PC-3 (cell line): Measurements from ENCODE around the gene VTN.

Experiments
- EZH2phosphoT487 ChIP-seq: fragments of 300-600 bp; sonication (generic); IDR thresholded peaks from 2 replicates; pipeline ENCODE4 v1.6.1; 2018; ENCODE audit warnings: mild to moderate bottlenecking, antibody characterized with exemption, low read length, borderline replicate concordance
- TF ChIP-seq, protein P1 (sequence below): fragments of 300-600 bp; sonication (generic); conservative IDR thresholded peaks from 2 replicates; pipeline ENCODE4 v1.5.1; 2017; ENCODE audit warnings: antibody characterized with exemption, low read depth, mild to moderate bottlenecking, low read length

DNA sequence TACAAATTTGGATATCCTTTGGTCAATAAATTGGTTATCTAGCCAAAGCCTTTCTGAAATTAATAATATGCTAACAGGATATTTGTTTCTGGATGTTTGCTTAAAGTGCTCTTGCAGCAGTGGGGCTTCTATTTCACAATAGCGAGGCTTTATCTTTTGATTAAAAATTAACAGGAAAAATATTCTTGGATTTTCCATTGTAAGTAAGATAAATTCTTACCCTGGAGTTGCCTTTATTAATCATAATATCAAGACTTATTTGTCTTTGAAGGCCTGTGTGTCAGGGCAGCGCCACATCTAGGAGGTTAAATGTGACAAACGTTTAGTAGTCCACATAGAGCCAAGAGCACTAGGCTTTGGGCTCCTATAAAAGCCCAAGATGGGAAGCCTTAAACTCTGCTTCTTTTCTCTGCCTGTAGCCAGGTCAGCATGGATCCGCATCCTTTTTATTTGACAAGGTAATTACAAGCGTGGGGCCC, 45.8 kb downstream of the VTN start:
- TF ChIP-seq, protein P1, sequence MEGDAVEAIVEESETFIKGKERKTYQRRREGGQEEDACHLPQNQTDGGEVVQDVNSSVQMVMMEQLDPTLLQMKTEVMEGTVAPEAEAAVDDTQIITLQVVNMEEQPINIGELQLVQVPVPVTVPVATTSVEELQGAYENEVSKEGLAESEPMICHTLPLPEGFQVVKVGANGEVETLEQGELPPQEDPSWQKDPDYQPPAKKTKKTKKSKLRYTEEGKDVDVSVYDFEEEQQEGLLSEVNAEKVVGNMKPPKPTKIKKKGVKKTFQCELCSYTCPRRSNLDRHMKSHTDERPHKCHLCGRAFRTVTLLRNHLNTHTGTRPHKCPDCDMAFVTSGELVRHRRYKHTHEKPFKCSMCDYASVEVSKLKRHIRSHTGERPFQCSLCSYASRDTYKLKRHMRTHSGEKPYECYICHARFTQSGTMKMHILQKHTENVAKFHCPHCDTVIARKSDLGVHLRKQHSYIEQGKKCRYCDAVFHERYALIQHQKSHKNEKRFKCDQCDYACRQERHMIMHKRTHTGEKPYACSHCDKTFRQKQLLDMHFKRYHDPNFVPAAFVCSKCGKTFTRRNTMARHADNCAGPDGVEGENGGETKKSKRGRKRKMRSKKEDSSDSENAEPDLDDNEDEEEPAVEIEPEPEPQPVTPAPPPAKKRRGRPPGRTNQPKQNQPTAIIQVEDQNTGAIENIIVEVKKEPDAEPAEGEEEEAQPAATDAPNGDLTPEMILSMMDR, result no peak
- TF ChIP-seq EZH2phosphoT487, result no peak
